Suppressor macrophage treated with lipopolysaccharide for 1 hour (primary cell): Measurements from ENCODE around the gene ESD.

ENCODE experiments used
- DNase-seq, 3 donors: peaks; one replicate each; pipeline ENCODE4 v3.0.0-alpha.2; 2020 to 2022

ESD gene

GRCh38 chr13:46743191-46743590 lies 53.8 kb downstream of the ESD start:
- no peak for DNase-seq

- no peak for DNase-seq
Measured at GRCh38 chr13:46739447-46740098, 57.4 kb downstream of the ESD start.

- no peak for DNase-seq
Measured at GRCh38 chr13:46738766-46739165, 58.2 kb downstream of the ESD start.

GRCh38 chr13:46738055-46738454 lies 58.9 kb downstream of the ESD start:
- DNase-seq, result no peak

GRCh38 chr13:46736541-46737310 lies 60.2 kb downstream of the ESD start:
- peak in 1 of 3 donors; percentile 24 for DNase-seq

- no peak for DNase-seq
Measured at GRCh38 chr13:46735425-46735824, 61.5 kb downstream of the ESD start.

- no peak for DNase-seq
Measured at GRCh38 chr13:46731535-46731934, 65.4 kb downstream of the ESD start.

GRCh38 chr13:46728777-46729176 lies 68.2 kb downstream of the ESD start:
- peak; percentile 53 to 60 (median 59) for DNase-seq

GRCh38 chr13:46726347-46726746 lies 70.6 kb downstream of the ESD start:
- DNase-seq, result no peak
